Amniotic epithelial cell (primary cell): ENCODE data around the gene B4GALT7.
"Not testable (repeated sequence)": the region's sequence is repeated elsewhere in the genome, so short reads cannot be mapped to it uniquely, and the experiment has no call there.

Experiments
- DNase-seq: peaks from one replicate; pipeline ENCODE4 v3.0.0-alpha.2; 2010; ENCODE audit warnings: low read depth

B4GALT7 gene

DNA sequence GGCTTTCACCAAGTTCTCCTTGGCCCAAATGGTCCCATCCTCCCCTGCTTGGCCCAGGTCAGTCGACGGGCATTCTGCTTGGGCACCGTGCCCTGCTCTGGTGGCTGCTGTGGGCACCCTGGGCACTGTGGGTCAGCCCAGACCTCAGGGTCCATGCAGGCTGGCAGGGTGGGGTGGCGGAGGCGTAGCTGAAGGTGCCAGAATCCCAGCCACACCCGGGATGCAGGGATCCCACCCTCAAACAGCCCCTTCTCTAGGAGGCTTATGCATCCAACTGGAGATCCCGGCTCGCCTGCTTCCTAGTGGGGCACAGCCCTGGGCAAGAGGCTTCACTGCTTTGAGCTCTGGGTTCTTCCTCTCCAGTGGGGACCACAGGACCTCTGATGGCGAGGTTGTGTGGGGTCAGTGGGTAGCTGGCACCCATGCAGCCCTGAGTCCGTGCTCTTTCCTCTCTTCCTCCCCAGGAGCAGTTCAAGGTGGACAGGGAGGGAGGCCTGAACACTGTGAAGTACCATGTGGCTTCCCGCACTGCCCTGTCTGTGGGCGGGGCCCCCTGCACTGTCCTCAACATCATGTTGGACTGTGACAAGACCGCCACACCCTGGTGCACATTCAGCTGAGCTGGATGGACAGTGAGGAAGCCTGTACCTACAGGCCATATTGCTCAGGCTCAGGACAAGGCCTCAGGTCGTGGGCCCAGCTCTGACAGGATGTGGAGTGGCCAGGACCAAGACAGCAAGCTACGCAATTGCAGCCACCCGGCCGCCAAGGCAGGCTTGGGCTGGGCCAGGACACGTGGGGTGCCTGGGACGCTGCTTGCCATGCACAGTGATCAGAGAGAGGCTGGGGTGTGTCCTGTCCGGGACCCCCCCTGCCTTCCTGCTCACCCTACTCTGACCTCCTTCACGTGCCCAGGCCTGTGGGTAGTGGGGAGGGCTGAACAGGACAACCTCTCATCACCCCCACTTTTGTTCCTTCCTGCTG lies 9.4 kb downstream of the B4GALT7 start:
- no peak for DNase-seq

DNA sequence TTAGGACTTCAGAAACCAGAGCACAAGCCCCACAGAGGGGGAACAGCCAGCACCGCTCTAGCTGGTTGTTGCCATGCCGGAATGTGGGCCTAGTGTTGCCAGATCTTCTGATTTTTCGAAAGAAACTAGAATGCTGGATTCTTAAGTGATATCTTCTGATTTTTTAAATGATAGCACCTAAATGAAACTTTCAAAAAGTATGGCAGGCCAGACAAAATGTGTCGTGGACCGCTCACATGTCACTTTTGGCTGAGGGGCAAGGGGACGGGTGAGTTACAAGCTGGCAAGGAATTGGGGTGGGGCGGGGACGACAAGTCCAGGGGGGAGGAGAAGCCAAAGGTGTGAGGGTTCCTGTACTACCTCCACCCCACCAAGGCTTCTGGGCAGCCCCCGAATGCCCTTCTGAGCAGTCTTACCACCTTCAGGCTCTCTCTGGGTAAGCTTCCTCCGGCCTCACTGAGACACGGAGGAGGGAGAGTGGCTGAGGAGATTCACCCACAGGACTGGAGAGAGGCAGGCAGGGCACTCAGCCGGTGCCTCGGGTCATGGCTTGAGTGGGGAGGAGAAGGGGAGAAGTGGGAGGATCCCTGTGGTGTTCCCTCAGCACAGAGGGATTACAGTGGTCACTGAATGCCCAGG lies 10.3 kb downstream of the B4GALT7 start:
- DNase-seq = peak; percentile 42

DNA sequence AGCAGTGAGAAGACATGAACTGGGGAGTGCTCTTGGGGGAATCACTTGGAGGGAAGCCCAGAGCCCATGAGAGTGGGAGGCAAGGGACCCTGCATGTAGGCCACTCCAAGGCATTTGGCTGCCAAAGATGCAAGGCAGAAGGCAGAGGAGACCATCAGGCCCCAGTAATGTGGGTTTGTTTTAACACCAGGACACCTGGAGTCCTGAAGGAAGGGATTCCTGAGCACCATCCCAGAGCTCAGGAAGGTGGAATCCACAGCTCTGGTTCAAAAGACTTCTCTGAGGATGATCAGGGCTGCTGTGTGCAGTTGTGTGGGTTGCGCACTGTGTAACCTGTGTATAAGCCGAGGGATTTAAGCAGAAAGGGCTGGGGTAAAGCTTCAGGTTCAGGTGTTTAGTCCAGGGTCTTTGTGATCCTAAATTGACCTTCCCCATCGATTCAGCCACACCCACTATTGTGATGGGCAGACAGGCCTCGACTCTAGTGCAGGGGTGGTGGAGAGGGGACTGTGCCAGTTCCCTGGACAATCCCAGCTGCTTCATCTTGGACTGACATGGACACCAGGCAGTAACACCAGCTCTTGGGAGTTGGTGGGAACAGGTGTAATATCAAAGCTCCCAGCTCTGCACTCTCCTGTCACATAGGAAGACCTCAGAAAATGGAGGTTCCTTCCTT lies 11.0 kb downstream of the B4GALT7 start:
- DNase-seq = no peak

DNA sequence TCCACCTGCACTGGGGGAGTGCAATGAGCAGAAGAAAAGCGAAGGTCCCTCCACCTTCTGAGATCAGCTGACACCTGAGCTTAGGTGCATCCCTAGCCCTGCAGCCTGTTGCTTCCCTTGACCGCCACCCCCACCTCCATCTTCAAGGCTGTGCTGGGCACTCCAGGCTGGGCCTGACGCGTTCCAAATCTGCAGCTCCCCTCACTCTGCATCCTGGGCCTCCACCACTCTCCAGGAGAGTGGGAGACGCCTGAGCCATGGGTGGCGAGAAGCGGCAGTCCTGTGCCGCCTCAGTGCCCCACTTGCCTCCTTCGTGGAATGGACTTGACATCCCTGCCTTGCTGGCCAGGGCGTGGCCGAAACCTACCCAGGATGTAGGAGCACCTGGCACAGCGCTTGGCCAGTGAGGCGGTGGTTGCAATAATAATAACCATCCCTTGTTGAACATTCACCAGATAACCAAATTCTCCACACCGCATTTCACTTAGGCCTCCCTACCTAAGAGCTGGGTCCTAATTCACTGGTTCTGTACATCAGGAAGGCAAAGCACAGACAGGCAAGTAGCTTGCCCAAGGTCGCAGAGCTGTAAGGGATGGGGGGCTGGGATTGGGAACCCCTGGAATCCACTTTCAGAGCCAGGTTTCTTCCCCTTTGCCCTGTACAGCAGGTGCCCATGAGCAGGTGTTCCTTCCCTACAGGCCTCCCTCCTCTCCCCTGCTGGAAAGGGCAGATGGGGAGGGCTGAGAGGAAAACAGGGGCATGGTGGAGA lies 11.7 kb downstream of the B4GALT7 start:
- no peak for DNase-seq

DNA sequence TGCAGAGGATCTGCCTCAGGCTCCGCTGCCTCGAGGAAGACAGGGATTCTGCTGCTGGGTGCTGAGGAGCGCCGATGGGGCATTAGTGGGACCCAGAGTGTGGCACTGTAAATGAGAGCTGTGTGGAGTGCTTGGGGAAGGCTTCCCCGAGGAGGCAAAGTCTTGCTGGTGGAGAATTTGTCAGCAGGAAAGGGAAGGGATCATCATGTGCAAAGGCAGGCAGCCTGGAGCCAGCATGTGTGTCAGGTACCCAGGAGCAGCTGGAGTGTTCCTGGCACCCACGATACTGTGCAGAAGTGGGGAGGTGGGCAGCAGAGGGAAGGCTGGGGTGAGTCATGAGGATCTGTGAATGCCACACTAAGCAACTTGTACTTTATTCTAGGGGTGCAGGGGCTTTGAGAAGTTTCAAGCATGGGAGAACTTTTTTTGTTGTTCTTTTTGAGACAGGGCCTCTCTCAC lies 12.3 kb downstream of the B4GALT7 start:
- DNase-seq = no peak

DNA sequence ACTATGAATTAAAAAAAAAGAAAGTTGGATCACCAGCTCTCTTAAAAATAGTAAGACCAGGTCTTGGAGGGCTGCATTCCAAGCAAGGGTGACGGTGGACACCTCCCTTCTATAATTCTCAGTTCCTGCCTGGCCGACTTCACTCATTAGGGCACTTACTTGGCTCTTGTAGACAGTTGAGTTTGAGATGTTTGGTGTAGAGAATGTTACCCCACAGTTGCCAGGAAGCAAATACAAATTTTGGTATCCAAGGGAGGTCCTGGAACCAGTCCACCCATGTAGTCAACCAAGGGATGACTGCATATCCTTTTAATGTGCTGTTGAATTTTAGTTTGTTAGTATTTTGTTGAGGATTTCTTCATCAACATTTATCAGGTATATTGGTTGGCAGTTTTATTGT lies 20.6 kb downstream of the B4GALT7 start:
- DNase-seq = no peak

DNA sequence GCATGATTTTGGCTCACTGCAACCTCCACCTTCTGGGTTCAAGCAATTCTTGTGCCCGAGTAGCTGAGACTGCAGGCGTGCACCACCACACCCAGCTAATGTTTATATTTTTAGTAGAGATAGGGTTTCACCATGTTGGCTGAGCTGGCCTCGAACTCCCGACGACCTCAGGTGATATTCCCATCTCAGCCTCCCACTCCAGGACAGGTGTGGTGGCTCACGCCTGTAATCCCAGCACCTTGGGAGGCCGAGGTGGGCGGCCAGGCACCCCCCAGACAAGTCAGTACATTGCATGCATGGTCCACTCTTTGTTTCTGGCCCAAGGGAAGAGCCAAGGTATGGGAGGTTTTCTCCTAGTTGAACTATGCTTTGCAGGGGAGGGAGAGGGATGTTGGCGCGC lies 24.2 kb downstream of the B4GALT7 start:
- not testable (repeated sequence) for DNase-seq

DNA sequence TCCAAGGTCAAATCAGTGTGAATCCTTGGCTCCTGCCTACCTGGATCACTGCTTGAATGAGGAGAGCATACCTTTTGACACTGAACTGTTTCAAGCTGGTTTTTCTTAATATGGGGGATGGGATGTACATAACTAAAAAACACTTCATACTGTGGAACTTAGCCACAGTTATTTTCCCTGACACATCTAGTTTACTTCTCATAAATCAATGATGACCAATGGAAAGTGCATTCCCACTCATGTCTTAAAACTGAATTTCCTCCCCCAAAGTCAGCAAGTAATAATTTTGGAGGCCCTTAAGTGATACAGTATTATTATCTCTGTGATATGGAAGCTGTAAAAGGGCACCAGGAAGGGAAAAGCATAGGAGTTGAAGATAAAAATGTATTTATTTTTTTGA lies 30.3 kb downstream of the B4GALT7 start:
- peak; percentile 77 for DNase-seq

DNA sequence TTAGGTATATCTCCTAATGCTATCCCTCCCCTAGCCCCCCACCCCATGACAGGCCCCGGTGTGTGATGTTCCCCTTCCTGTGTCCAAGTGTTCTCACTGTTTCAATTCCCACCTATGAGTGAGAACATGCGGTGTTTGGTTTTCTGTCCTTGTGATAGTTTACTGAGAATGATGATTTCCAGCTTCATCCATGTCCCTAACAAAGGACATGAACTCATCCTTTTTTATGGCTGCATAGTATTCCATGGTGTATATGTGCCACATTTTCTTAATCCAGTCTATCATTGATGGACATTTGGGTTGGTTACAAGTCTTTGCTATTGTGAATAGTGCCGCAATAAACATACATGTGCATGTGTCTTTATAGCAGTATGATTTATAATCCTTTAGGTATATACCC lies 35.0 kb downstream of the B4GALT7 start:
- DNase-seq = not testable (repeated sequence)

DNA sequence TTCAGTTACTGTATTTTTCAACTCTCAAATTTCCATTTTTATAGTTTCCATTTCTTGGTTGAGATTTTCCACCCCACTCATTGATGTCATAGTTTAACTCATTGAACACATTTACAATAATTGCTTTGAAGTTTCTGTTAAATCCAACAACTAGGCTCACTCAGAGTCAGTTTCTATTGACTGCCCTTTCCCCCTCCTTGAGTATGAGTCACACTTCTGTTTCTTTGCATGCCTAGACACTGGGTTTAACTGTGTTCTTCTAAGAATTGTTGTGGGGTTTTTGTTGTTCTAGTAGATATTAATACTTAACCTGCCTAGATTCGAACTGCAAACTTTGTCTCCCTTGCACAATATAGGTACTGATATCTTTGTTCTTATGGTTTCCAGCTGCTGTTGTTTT lies 45.5 kb downstream of the B4GALT7 start:
- DNase-seq = not testable (repeated sequence)

DNA sequence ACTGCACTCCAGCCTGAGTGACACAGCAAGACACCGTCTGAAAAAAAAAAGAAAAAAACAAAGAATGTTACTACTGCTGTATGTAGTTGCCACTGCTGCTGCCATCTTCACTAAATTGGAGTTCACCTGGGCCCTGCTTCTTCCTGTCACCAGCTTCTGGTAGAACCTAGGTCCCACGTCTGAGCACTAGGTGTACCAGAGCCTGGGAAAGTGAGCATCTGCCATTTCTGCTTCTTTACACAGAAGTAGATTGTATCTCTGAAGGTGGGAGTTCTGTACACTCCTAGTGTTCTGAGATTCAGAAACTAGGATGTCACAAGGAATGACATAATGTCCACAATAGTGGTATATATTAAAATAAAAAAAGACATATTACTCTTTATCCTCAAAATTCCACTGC lies 51.3 kb downstream of the B4GALT7 start:
- DNase-seq = not testable (repeated sequence)

DNA sequence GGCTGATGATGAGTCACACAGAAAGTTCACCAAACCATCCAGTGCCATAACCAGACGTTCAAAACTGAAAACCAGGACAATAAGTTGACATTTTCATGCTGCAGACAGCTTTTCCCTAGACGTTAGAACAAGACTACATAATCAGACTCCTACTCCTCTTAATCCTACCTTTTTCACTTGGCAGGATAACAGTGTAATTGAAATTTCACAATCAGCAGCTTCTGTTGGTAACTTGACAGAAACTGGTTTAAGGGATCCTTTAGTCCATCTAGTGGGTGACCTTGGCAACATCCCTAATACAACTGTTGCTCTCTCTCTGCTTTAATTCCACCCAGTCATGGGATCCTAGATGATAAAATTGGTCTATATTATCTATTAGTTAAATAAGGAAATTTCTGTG lies 57.9 kb downstream of the B4GALT7 start:
- DNase-seq = peak; percentile 73

DNA sequence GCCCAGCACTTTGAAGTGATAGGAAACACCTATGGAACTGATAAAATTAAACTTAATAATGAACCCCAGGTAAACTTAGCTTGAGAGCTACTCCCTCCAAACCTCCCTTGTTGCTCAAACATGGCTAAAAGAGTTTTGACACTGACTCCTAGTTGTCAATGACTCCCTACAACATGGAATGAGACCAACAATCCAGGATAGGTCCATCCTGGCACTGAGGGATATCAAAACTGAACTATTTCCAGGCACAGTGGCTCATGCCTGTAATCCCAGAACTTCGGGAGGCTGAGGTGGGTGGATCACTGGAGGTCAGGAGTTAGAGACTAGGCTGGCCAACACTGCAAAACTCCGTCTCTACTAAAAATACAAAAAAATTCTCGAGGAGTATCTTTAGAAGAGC lies 58.6 kb downstream of the B4GALT7 start:
- peak; percentile 6 for DNase-seq
